Endodermal cell (in vitro differentiated cells): ENCODE measurements around the gene HCRTR1. TPM values are rescaled to one million over a fixed set of nuclear protein-coding genes. Genes with fewer than 3 reads are reported as not detected.
A peak's percentile ranks its signal among the peaks of the same experiment; 100 is the strongest.

Experiments used
- DNase-seq: peaks from one replicate; pipeline ENCODE4 v3.0.0-alpha.2; 2017
- H3K27ac ChIP-seq: 2 replicates; pipeline ENCODE4 v1.5.1; 2013; ENCODE audit warnings: mild to moderate bottlenecking, low read depth, low read length, moderate library complexity
- H3K27me3 ChIP-seq: 2 replicates; pipeline ENCODE4 v1.6.1; 2013; ENCODE audit warnings: mild to moderate bottlenecking, low read length, moderate library complexity; ENCODE audit not compliant: insufficient read depth, control insufficient read depth, poor library complexity, severe bottlenecking
- H3K36me3 ChIP-seq: 2 replicates; pipeline ENCODE4 v1.7.0; 2013; ENCODE audit warnings: mild to moderate bottlenecking, low read length, moderate library complexity; ENCODE audit not compliant: control insufficient read depth, insufficient read depth
- H3K4me1 ChIP-seq: one replicate; pipeline ENCODE4 v1.7.0; 2013; ENCODE audit warnings: low read length; ENCODE audit not compliant: control insufficient read depth, insufficient read depth
- H3K4me3 ChIP-seq: 2 replicates; pipeline ENCODE4 v1.5.1; 2013; ENCODE audit warnings: mild to moderate bottlenecking, low read length, moderate library complexity
- H3K9ac ChIP-seq: 2 replicates; pipeline ENCODE4 v1.6.1; 2013; ENCODE audit warnings: mild to moderate bottlenecking, low read length, moderate library complexity; ENCODE audit not compliant: poor library complexity, severe bottlenecking; ENCODE audit errors: extremely low read depth
- H3K9me3 ChIP-seq: 2 replicates; pipeline ENCODE4 v1.6.1; 2013; ENCODE audit warnings: mild to moderate bottlenecking, low read length, moderate library complexity; ENCODE audit not compliant: control insufficient read depth
- H3K27ac Mint-ChIP-seq: 2 replicates; pipeline ENCODE4 v1.8.0; 2020; ENCODE audit warnings: mixed read lengths
- H3K27me3 Mint-ChIP-seq: 2 replicates; pipeline ENCODE4 v1.8.0; 2021; ENCODE audit warnings: mild to moderate bottlenecking, mixed read lengths; ENCODE audit not compliant: insufficient read depth
- H3K36me3 Mint-ChIP-seq: 2 replicates; pipeline ENCODE4 v1.8.0; 2020; ENCODE audit warnings: low read depth, mixed read lengths
- H3K4me1 Mint-ChIP-seq: 2 replicates; pipeline ENCODE4 v1.8.0; 2020; ENCODE audit warnings: mixed read lengths
- H3K4me3 Mint-ChIP-seq: 2 replicates; pipeline ENCODE4 v1.8.0; 2020; ENCODE audit warnings: mild to moderate bottlenecking, moderate library complexity, mixed read lengths
- H3K9me3 Mint-ChIP-seq: 2 replicates; pipeline ENCODE4 v1.8.0; 2020; ENCODE audit warnings: mild to moderate bottlenecking, mixed read lengths
- CTCF ChIP-seq: fragments of 200-600 bp; sonication (generic); conservative IDR thresholded peaks from 2 replicates; pipeline ENCODE4 v1.5.0; 2021; ENCODE audit warnings: antibody characterized with exemption, mild to moderate bottlenecking
- WGBS, 2 experiments: methylation state at CpG; one replicate each; pipeline versions ENCODE4 v1.1.5 to v1.1.7; 2013; ENCODE audit warnings: missing lambda C conversion rate in 2 of 2, mixed read lengths in 1 of 2; ENCODE audit not compliant: insufficient coverage in 1 of 2, insufficient read length in 1 of 2; 5-methylcytosine and 5-hydroxymethylcytosine counted together
- total RNA-seq, 2 donors: library from RNA; stranded (reverse); fragmentation: NEBNext Ultra II Directional in 1 of 2; extraction: Animal tissue kit (Norgen Biotek cat#: 25700) in 1 of 2; gene quantifications; 2 replicates in 1 of 2; 3 replicates in 1 of 2; pipeline ENCODE4 v1.2.1, GENCODE V29; 2021

HCRTR1 gene
- total RNA-seq, 2 donors from 2014 or later = not detected

DNA sequence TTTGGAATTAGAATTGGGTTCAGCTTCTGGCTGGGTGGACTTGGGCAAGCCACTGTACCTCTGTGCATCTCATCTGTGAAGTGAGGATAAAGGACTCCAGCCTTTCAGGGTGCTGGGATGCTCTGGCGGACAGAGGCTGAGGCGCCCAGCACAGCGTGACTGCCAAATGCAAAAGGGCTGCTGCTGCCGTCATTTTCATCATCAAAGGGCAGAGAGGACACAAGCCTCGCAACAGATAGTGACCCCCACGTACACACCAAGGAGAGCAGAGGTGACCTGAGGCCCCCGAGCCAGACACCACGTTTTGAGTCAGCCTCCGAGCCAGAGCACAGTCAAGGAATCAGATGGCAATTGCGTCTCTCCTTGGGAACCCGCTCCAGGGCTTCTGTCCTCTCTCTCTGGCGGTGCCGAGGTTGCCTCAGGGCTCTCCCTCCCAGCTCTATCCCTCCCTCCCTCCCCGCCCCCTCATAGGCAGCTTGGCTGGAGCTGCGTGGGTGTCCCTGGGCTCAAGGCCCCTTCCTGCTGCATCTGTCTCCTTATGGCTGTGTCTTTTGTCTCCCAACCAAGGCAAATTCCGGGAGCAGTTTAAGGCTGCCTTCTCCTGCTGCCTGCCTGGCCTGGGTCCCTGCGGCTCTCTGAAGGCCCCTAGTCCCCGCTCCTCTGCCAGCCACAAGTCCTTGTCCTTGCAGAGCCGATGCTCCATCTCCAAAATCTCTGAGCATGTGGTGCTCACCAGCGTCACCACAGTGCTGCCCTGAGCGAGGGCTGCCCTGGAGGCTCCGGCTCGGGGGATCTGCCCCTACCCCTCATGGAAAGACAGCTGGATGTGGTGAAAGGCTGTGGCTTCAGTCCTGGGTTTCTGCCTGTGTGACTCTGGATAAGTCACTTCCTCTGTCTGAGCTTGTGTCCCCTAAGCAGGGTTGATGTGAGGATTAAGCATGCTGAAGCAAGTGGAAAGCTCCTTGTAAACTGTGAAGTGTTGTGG lies 9.0 kb downstream of the HCRTR1 start:
- H3K4me1 ChIP-seq = peaks cover 8% of the 10 kb centered on the region
- H3K4me3 ChIP-seq = no peak overlapping the region
- no peak for DNase-seq
- H3K36me3 ChIP-seq = peaks cover 41% of the 10 kb centered on the region
- WGBS, 2 experiments = 74 to 83% methylated on average over 18 to 23 of the region's 23 CpGs
- no peaks in the 10 kb centered on the region for H3K9me3 ChIP-seq
- Mint-ChIP-seq H3K36me3 (peaks cover 32% of the 10 kb centered on the region), H3K27me3 (no peaks in the 10 kb centered on the region), H3K4me3 (no peak overlapping the region), H3K4me1 (no peaks in the 10 kb centered on the region), H3K9me3 (no peaks in the 10 kb centered on the region), H3K27ac (no peak overlapping the region)
- no peak for TF ChIP-seq CTCF
- H3K27me3 ChIP-seq = no peaks in the 10 kb centered on the region
- no peak overlapping the region for H3K9ac ChIP-seq
- peak overlapping the region; percentile 70 for H3K27ac ChIP-seq

DNA sequence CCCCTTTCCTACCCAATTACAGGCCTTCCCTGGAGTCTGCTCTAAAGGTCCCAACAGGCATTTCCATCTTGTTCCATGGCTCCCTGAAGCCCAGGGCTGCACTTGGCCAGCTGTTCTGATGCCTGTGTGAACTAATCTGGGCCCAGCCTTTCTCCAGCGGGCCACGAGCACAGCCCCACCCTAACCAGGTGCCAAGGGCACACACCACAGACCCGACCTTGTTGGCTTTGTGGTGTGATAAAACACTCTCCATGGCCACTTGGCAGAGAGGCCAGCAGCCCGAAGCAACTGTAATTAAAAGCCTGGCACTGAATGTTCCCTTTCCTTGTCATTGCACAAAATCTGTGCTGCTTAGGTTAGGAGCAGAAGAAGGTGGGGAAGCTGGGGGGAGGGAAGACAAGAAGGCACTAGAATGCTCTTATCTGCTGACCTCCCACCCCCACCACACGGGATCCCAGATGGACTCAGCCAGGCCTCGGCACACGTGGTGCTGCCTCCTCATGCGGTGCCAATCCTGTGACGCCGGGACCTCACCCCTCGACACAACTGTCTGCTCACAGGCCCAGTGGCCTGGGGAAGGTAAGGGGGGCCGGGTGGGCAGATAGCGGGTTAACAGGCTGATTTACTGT lies 9.9 kb downstream of the HCRTR1 start:
- H3K4me1 ChIP-seq = peaks cover 8% of the 10 kb centered on the region
- no peak overlapping the region for H3K9ac ChIP-seq
- H3K4me3 ChIP-seq = no peak overlapping the region
- H3K27ac Mint-ChIP-seq = no peak overlapping the region
- no peaks in the 10 kb centered on the region for H3K9me3 ChIP-seq
- peaks cover 50% of the 10 kb centered on the region for H3K36me3 ChIP-seq
- H3K27me3 Mint-ChIP-seq = no peaks in the 10 kb centered on the region
- no peak for TF ChIP-seq CTCF
- no peaks in the 10 kb centered on the region for H3K4me1 Mint-ChIP-seq
- H3K9me3 Mint-ChIP-seq = no peaks in the 10 kb centered on the region
- H3K4me3 Mint-ChIP-seq = no peak overlapping the region
- DNase-seq = no peak
- WGBS, 2 experiments = 91 to 95% methylated on average over 7 to 13 of the region's 13 CpGs
- peaks cover 37% of the 10 kb centered on the region for H3K36me3 Mint-ChIP-seq
- H3K27ac ChIP-seq = no peak overlapping the region
- no peaks in the 10 kb centered on the region for H3K27me3 ChIP-seq

DNA sequence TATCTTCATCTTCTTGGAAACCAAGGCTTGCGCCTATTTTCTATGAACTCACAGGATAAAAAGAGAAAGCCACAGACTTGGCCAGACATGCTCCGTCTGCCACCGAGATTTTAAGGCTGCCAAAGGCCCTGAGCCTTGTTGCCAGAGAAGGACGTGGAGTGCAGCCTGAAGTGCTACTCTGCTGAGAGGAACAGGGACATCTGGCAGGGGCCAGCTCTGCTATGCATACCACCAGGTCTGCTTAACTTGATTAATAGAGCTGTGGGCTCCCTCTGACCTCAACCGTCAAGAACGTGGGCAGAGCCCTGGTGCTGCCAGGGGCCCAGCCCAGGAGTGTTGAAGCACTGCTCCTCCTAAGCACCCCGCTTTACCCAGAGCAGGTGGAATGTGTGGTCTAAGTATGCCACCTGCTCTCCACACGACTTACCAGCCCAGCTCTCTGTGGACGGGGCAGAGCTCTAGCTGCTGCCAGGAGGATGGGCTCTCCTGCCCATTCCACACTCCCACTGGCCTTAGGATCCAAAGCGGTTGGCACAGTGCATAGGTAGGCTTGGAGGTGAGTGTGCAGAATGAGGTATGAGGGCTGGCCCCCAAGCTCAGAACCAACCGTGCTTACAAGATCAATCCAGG lies 10.6 kb downstream of the HCRTR1 start:
- H3K27ac ChIP-seq = no peak overlapping the region

More for the DNA sequence above, 10.6 kb downstream of the HCRTR1 start:
- DNase-seq = no peak
- Histone ChIP-seq H3K27me3 (no peaks in the 10 kb centered on the region), H3K4me1 (peaks cover 8% of the 10 kb centered on the region), H3K9me3 (no peaks in the 10 kb centered on the region), H3K4me3 (no peak overlapping the region), H3K36me3 (peaks cover 57% of the 10 kb centered on the region), H3K9ac (no peak overlapping the region)
- Mint-ChIP-seq H3K36me3 (peaks cover 44% of the 10 kb centered on the region), H3K4me1 (no peaks in the 10 kb centered on the region), H3K4me3 (no peak overlapping the region), H3K27me3 (no peaks in the 10 kb centered on the region), H3K9me3 (no peaks in the 10 kb centered on the region), H3K27ac (no peak overlapping the region)
- TF ChIP-seq CTCF = no peak
- 73 to 87% methylated on average over 4 to 11 of the region's 11 CpGs for WGBS, 2 experiments
